ENCODE measurements around the gene CCDC112.

DNA sequence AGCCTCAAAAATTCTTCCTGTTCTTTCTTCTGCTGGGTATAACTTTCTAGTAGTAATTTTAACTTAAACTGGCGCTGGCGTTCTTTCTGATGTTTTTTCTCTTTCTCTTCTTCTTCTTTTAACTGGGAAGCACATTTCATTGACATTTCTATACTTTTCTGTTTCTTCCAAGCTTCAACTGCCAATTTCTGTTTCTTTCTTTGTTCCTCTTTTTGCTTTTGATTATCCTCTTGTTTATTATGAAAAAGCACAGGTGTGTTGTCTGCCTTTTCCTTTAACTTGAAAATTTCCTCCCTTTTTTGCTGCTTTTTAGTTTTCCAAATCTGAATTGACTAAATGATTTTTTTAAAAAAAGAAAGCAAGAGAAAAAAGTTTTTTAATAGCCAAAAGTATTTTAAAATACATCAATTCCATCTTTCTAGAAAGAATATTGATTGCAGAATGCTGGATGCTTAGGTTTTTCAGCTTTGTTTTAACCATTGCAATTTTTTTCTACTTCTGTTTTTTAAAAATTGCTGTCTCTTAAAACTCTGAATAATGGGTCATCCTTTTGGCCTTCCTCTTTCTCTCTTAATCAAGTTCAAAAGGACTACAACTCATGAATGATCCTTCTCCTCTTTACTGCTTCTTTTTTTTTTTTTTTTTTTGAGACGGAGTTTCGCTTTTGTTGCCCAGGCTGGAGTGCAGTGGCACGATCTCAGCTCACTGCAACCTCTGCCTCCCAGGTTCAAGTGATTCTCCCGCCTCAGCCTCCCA, 25.0 kb downstream of the CCDC112 start:
- TF ChIP-seq, protein P1, sequence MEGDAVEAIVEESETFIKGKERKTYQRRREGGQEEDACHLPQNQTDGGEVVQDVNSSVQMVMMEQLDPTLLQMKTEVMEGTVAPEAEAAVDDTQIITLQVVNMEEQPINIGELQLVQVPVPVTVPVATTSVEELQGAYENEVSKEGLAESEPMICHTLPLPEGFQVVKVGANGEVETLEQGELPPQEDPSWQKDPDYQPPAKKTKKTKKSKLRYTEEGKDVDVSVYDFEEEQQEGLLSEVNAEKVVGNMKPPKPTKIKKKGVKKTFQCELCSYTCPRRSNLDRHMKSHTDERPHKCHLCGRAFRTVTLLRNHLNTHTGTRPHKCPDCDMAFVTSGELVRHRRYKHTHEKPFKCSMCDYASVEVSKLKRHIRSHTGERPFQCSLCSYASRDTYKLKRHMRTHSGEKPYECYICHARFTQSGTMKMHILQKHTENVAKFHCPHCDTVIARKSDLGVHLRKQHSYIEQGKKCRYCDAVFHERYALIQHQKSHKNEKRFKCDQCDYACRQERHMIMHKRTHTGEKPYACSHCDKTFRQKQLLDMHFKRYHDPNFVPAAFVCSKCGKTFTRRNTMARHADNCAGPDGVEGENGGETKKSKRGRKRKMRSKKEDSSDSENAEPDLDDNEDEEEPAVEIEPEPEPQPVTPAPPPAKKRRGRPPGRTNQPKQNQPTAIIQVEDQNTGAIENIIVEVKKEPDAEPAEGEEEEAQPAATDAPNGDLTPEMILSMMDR (conservative IDR thresholded peaks at IDR 0.05; ENCODE audit: low read depth, low read length), result no peak
- TF ChIP-seq RAD21 (IDR thresholded peaks at IDR 0.05; ENCODE audit: low read length) (no peak), MAFK (IDR thresholded peaks at IDR 0.05; ENCODE audit: low read depth, low read length) (no peak), POLR2A (IDR thresholded peaks at IDR 0.05; ENCODE audit: low read depth, low read length) (no peak), CEBPB (IDR thresholded peaks at IDR 0.05; ENCODE audit: low read depth, low read length) (no peak), RCOR1 (IDR thresholded peaks at IDR 0.05; ENCODE audit: insufficient replicate concordance, low read length) (no peak), MXI1 (IDR thresholded peaks at IDR 0.05; ENCODE audit: borderline replicate concordance, low read depth, low read length) (no peak)
- TF ChIP-seq, protein P2, sequence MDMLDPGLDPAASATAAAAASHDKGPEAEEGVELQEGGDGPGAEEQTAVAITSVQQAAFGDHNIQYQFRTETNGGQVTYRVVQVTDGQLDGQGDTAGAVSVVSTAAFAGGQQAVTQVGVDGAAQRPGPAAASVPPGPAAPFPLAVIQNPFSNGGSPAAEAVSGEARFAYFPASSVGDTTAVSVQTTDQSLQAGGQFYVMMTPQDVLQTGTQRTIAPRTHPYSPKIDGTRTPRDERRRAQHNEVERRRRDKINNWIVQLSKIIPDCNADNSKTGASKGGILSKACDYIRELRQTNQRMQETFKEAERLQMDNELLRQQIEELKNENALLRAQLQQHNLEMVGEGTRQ (IDR thresholded peaks at IDR 0.05; ENCODE audit: low read depth, low read length), result no peak
- TF ChIP-seq, protein P3, sequence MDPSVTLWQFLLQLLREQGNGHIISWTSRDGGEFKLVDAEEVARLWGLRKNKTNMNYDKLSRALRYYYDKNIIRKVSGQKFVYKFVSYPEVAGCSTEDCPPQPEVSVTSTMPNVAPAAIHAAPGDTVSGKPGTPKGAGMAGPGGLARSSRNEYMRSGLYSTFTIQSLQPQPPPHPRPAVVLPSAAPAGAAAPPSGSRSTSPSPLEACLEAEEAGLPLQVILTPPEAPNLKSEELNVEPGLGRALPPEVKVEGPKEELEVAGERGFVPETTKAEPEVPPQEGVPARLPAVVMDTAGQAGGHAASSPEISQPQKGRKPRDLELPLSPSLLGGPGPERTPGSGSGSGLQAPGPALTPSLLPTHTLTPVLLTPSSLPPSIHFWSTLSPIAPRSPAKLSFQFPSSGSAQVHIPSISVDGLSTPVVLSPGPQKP (IDR thresholded peaks at IDR 0.05; ENCODE audit: borderline replicate concordance, low read depth, low read length), result no peak

Data from IMR-90 (cell line).